Ishikawa (cell line): ENCODE data around the gene DUS1L.

ENCODE experiments used
- CEBPB ChIP-seq: IDR thresholded peaks from 2 replicates; pipeline ENCODE4 v1.6.1; 2012
- CREB1 ChIP-seq: IDR thresholded peaks from 2 replicates; pipeline ENCODE4 v1.6.1; 2012; ENCODE audit warnings: low read depth
- EGR1 ChIP-seq: IDR thresholded peaks from 2 replicates; pipeline ENCODE4 v1.6.1; 2012
- EP300 ChIP-seq: IDR thresholded peaks from 2 replicates; pipeline ENCODE4 v1.6.1; 2012; ENCODE audit warnings: borderline replicate concordance
- FOXM1 ChIP-seq: IDR thresholded peaks from 2 replicates; pipeline ENCODE4 v1.6.1; 2012; ENCODE audit warnings: low read depth, borderline replicate concordance
- MAX ChIP-seq: IDR thresholded peaks from 2 replicates; pipeline ENCODE4 v1.6.1; 2012
- NFIC ChIP-seq: IDR thresholded peaks from 2 replicates; pipeline ENCODE4 v1.6.1; 2012
- RAD21 ChIP-seq: IDR thresholded peaks from 2 replicates; pipeline ENCODE4 v1.6.1; 2012; ENCODE audit warnings: low read depth
- TAF1 ChIP-seq: IDR thresholded peaks from 2 replicates; pipeline ENCODE4 v1.6.1; 2012; ENCODE audit warnings: low read depth, mild to moderate bottlenecking
- TCF12 ChIP-seq: IDR thresholded peaks from 2 replicates; pipeline ENCODE4 v1.6.1; 2012; ENCODE audit warnings: low read depth
- TEAD4 ChIP-seq: IDR thresholded peaks from 2 replicates; pipeline ENCODE4 v1.6.1; 2012
- YY1 ChIP-seq: IDR thresholded peaks from 2 replicates; pipeline ENCODE4 v1.6.1; 2012; ENCODE audit warnings: low read depth
- TF ChIP-seq, protein P1 (sequence below): IDR thresholded peaks from 2 replicates; pipeline ENCODE4 v1.6.1; 2012; ENCODE audit warnings: low read depth, mild to moderate bottlenecking

DNA sequence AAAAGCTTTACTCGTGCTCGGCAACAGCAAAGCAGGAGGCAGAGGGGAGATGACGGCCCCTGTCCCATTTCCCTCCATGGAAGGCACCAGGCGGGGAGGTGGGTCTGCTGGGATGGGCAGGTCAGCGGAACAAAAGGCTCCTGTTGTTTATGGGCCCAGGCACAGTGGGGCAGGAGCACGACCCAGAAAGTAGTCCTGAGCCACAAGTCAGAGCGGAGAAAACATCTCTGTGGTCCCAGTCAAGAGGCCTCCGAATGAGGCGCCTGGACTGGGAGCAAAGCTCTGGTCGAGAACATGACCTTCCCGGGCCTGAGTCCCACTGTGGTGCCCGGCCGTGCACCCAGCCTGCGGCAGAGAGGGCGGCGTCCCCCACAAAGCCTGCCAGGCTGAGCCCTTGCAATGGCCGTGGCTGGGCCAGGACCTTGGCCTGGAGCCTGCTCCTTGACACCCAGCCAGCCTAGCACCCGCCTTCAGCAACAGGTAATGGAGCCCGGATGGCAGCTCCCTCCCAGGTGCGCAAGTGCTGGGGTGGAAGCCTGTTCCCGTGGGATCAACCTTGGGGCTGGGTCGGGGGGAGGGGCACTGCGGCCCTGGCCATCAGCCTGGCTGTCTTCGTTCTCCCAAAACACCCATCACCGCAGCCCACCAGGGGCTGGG lies 17.6 kb downstream of the DUS1L start:
- TF ChIP-seq TEAD4 (no peak), CREB1 (no peak), EGR1 (no peak), RAD21 (no peak), TAF1 (no peak), MAX (no peak), YY1 (no peak), TCF12 (no peak), EP300 (no peak), CEBPB (no peak), NFIC (no peak), FOXM1 (no peak)
- TF ChIP-seq, protein P1, sequence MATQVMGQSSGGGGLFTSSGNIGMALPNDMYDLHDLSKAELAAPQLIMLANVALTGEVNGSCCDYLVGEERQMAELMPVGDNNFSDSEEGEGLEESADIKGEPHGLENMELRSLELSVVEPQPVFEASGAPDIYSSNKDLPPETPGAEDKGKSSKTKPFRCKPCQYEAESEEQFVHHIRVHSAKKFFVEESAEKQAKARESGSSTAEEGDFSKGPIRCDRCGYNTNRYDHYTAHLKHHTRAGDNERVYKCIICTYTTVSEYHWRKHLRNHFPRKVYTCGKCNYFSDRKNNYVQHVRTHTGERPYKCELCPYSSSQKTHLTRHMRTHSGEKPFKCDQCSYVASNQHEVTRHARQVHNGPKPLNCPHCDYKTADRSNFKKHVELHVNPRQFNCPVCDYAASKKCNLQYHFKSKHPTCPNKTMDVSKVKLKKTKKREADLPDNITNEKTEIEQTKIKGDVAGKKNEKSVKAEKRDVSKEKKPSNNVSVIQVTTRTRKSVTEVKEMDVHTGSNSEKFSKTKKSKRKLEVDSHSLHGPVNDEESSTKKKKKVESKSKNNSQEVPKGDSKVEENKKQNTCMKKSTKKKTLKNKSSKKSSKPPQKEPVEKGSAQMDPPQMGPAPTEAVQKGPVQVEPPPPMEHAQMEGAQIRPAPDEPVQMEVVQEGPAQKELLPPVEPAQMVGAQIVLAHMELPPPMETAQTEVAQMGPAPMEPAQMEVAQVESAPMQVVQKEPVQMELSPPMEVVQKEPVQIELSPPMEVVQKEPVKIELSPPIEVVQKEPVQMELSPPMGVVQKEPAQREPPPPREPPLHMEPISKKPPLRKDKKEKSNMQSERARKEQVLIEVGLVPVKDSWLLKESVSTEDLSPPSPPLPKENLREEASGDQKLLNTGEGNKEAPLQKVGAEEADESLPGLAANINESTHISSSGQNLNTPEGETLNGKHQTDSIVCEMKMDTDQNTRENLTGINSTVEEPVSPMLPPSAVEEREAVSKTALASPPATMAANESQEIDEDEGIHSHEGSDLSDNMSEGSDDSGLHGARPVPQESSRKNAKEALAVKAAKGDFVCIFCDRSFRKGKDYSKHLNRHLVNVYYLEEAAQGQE: no peak
